Activated naive CD8-positive, alpha-beta T cell treated with anti-CD3 and anti-CD28 coated beads for 36 hours (primary cell): ENCODE measurements around the gene ETV6. TPM values are rescaled to one million over a fixed set of nuclear protein-coding genes. Genes with fewer than 3 reads are reported as not detected.

ENCODE experiments used
- DNase-seq: peaks from one replicate; pipeline ENCODE4 v3.0.0; 2021
- H3K27ac Mint-ChIP-seq: one replicate; pipeline ENCODE4 v1.8.0; 2022; ENCODE audit warnings: mild to moderate bottlenecking, moderate library complexity, mixed read lengths
- H3K27me3 Mint-ChIP-seq: one replicate; pipeline ENCODE4 v1.8.0; 2022; ENCODE audit warnings: mild to moderate bottlenecking, mixed read lengths
- H3K36me3 Mint-ChIP-seq: one replicate; pipeline ENCODE4 v1.8.0; 2021; ENCODE audit warnings: mild to moderate bottlenecking, mixed read lengths
- H3K4me1 Mint-ChIP-seq: one replicate; pipeline ENCODE4 v1.8.0; 2021; ENCODE audit warnings: mixed read lengths
- H3K4me3 Mint-ChIP-seq: one replicate; pipeline ENCODE4 v1.8.0; 2022; ENCODE audit warnings: mild to moderate bottlenecking, moderate library complexity, mixed read lengths
- H3K9me3 Mint-ChIP-seq: one replicate; pipeline ENCODE4 v1.8.0; 2022; ENCODE audit warnings: mixed read lengths
- total RNA-seq, 2 experiments: library from RNA; stranded (reverse); gene quantifications; one replicate each; pipeline ENCODE4 v1.2.3, GENCODE V29; 2021

Gene ETV6
- total RNA-seq, 2 experiments from 2014 or later = 21.6 to 23.7 TPM

DNA sequence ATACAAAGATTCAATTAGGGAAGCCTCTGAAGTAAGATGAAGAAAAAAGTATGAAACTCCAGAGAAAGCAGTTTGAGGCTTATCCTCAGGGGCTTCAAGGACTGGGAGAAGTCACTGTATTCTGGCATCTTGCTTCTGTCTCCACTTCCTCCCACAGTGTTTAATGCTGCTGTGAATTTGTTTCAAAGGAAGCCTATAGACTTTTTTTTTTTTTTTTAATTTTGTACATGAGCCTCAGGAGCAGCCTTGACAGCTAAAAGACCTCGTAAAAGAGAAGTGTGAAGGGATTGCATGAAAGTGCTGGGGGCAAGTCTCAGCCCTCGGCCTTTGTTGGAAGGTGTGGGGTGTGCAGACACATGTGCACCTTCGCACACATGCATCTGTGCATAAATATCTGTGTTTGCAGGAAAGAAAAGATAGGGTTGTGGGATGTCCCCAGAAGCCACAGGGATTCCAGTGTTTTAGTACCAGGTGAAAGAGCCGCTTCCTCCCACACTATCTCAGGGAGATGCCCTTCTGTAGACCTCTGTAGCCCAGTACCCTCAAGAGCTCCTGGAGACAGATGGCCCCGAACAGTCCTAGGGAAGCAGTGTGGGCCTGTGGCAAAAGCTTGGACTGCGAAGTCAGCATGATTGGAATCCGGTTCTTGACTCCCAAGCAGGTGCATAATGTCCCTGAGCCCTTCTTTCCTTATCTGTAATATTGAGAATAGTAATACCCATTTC is 227.8 kb downstream of the ETV6 start:
- DNase-seq = no peak
- Mint-ChIP-seq H3K9me3 (no peaks in the 10 kb centered on the region), H3K4me3 (no peak overlapping the region), H3K27me3 (no peaks in the 10 kb centered on the region), H3K4me1 (peaks cover 37% of the 10 kb centered on the region), H3K36me3 (peaks cover 41% of the 10 kb centered on the region), H3K27ac (no peak overlapping the region)

DNA sequence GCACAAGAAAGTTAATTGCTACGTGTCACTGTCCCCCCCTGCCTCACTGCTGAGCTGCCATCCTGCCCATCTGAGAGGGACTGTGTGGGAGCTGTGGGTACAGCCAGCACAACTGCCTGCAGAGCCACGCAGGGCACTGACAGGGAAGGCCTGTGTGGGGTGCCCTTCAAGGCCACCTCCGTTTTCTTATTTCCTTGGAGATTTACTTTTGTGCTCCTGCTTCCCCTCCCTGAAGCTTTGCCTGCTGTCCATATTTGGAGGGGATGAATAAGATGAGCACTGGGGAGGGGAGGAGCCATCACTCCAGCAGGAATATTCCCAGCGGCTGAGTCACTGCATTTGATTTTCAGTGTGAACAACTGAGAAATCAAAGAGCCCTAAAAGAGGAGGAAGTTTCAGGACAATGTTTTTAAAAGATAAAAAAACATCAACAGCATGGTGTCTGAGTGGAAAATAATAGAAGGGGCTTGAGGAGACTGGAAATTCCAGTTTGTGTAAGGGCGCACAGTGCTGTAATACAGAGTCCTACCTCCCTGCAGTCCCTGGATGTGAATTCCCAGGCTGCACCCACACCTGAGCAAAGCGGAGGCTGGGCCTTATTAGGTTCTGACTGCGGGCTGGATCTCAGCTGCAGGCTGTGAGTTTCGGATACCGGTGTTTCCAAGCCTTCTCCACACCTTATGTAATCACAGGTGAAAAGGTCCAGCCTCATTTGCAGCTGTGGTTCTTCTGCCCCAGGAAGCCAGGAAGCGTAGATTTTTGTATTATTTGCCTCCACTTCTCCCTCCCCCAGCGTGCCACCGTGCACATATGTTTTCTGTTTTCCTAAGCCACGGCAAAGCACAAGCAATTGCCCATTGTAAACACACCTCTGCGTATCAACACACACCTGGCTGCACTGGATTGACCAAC is 228.7 kb downstream of the ETV6 start:
- Mint-ChIP-seq H3K27me3 (no peaks in the 10 kb centered on the region), H3K36me3 (peaks cover 42% of the 10 kb centered on the region), H3K4me1 (peaks cover 34% of the 10 kb centered on the region), H3K9me3 (no peaks in the 10 kb centered on the region), H3K27ac (no peak overlapping the region), H3K4me3 (no peak overlapping the region)
- no peak for DNase-seq

DNA sequence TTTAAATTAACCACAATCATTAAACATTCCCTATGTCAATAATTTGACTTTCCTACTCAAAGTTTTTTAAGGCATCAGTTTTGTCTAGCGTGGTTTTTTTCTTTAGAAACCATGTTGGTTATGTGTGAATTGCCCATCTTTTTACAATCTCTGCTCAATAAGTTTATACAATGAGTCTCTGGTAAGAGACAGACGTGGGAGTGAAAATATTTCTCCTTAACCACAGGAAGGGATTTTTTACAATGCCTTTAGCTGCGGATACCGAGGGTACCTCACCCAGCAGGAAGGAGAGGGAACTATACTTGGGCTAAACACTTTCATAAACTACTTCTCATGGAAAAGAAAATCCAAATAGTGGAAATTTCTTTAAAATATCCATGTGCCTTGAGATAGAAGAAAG is 229.8 kb downstream of the ETV6 start:
- no peaks in the 10 kb centered on the region for H3K9me3 Mint-ChIP-seq
- H3K36me3 Mint-ChIP-seq = peaks cover 47% of the 10 kb centered on the region
- peaks cover 35% of the 10 kb centered on the region for H3K4me1 Mint-ChIP-seq
- H3K4me3 Mint-ChIP-seq = no peak overlapping the region
- no peak overlapping the region for H3K27ac Mint-ChIP-seq
- DNase-seq = no peak
- H3K27me3 Mint-ChIP-seq = no peaks in the 10 kb centered on the region

DNA sequence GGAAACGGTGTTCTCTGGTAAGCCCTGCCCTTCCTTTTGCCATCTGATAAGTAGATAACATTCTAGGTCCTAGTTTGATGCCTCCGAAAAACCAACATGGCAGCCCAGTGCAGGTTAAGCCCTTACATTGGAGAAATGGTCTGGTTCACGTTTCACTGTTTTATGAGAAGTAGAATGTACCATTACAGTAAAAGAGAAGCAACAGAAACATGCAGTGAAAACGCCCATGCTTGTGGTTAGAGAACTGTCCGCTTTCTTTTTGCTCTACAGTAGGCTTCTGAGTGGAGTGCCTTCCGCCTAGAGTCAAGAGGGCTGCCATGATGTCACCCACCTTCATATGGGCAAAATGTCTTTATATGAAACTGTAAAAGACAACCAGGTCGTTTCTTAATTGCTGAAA is 230.9 kb downstream of the ETV6 start:
- Mint-ChIP-seq H3K4me1 (peaks cover 29% of the 10 kb centered on the region), H3K27ac (no peak overlapping the region), H3K4me3 (no peak overlapping the region), H3K9me3 (no peaks in the 10 kb centered on the region), H3K27me3 (no peaks in the 10 kb centered on the region), H3K36me3 (peaks cover 45% of the 10 kb centered on the region)
- DNase-seq = no peak

DNA sequence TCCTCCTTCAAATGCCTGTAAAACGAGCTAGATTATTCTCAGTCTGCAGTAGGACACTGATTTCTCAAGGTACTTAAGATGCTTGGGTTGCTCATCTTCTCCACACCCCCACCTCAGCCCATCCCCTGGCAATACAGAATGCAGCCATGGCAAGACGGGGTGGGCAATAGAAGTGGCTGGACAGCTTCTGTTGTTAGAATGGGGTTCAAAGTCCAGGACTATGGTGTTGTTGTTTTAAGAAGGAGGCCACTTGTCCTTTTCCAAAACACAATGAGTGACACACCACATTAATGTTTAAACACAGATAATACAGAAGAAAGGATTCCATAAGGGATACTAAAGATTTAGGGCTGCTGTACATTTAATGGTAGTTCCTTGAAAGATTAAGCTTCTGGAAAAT is 232.4 kb downstream of the ETV6 start:
- H3K36me3 Mint-ChIP-seq = peaks cover 46% of the 10 kb centered on the region

DNA sequence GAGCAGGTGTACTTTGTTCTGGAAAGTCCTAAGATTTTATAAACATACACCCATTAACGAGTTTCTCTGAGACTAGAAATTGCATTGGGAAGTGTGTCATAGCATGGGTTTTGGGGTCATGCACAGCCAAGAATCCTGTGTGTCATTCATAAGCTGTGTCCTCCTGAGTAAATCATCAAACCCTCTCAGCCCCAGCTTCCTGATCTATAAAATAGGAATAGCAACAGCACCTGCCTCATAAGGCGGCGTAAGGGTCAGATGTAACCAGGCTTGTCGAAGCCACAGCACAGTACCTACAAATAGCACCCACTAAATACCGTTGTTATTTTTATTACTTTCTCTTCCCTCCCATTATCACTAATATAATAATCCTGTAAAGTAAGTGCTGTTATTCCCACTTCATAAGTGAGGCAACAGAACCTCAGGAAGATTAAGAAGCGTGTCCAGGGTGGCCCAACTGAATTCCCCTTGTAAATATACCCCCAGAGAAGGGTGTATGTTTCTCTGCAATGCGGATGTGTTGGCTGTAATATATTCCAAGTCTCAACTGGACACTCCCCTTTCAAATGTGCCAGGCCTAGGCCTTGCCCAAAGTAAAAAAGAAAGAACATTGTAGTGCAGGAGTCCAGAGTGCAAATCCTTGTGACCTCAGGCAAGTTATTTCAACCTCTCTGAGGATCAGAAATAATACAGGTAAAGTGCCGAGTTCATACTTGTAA is 233.0 kb downstream of the ETV6 start:
- no peaks in the 10 kb centered on the region for H3K9me3 Mint-ChIP-seq
- H3K4me3 Mint-ChIP-seq = no peak overlapping the region
- no peak overlapping the region for H3K27ac Mint-ChIP-seq
- no peaks in the 10 kb centered on the region for H3K27me3 Mint-ChIP-seq
- H3K4me1 Mint-ChIP-seq = peaks cover 8% of the 10 kb centered on the region
- H3K36me3 Mint-ChIP-seq = peaks cover 49% of the 10 kb centered on the region
- DNase-seq = no peak

More for the DNA sequence above, 232.4 kb downstream of the ETV6 start:
- no peaks in the 10 kb centered on the region for H3K27me3 Mint-ChIP-seq
- no peak overlapping the region for H3K27ac Mint-ChIP-seq
- no peaks in the 10 kb centered on the region for H3K9me3 Mint-ChIP-seq
- H3K4me1 Mint-ChIP-seq = peaks cover 14% of the 10 kb centered on the region
- no peak for DNase-seq
- no peak overlapping the region for H3K4me3 Mint-ChIP-seq

DNA sequence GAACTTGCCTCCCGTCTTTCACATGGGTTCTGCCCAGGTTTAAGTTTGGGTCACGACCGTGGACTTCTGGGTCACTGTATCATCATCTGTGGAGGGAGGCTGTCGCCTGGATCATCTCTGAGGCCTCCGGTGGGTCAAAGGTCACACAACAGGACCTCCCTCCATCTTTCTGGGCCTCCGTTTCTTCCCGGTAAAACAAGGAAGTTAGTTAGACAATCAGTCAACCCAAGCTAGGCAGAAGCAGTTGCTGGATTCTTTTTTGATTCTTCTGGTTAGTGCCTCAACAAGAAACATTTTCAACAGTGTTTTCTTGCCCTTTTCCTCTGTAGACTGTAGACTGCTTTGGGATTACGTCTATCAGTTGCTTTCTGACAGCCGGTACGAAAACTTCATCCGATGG is 234.6 kb downstream of the ETV6 start:
- H3K4me3 Mint-ChIP-seq = no peak overlapping the region
- no peak overlapping the region for H3K27ac Mint-ChIP-seq
- no peak for DNase-seq
- peaks cover 2% of the 10 kb centered on the region for H3K4me1 Mint-ChIP-seq
- no peaks in the 10 kb centered on the region for H3K27me3 Mint-ChIP-seq
- no peaks in the 10 kb centered on the region for H3K9me3 Mint-ChIP-seq
- peaks cover 61% of the 10 kb centered on the region for H3K36me3 Mint-ChIP-seq

DNA sequence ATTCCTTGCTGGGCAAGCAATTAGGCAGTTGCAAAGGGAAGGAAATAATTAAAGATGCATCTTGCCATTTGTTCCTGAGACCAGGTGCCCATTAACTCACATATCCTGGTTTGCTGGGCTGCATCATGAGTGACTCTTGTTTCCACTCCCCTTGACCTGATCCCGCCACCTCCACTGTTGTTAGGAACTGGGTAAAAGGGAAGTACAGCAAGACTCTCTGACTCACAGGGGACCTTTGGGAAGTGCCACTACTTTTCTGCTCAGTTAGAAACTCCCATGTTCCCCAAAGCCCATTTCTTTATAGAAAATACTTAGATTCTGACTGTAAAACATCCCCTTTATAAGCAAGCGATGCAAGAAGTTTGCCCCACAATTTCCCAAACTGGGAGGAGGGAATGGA is 235.2 kb downstream of the ETV6 start:
- no peak overlapping the region for H3K4me3 Mint-ChIP-seq
- no peaks in the 10 kb centered on the region for H3K9me3 Mint-ChIP-seq
- no peak for DNase-seq
- H3K36me3 Mint-ChIP-seq = peaks cover 61% of the 10 kb centered on the region
- H3K4me1 Mint-ChIP-seq = peaks cover 2% of the 10 kb centered on the region
- no peak overlapping the region for H3K27ac Mint-ChIP-seq
- H3K27me3 Mint-ChIP-seq = no peaks in the 10 kb centered on the region

DNA sequence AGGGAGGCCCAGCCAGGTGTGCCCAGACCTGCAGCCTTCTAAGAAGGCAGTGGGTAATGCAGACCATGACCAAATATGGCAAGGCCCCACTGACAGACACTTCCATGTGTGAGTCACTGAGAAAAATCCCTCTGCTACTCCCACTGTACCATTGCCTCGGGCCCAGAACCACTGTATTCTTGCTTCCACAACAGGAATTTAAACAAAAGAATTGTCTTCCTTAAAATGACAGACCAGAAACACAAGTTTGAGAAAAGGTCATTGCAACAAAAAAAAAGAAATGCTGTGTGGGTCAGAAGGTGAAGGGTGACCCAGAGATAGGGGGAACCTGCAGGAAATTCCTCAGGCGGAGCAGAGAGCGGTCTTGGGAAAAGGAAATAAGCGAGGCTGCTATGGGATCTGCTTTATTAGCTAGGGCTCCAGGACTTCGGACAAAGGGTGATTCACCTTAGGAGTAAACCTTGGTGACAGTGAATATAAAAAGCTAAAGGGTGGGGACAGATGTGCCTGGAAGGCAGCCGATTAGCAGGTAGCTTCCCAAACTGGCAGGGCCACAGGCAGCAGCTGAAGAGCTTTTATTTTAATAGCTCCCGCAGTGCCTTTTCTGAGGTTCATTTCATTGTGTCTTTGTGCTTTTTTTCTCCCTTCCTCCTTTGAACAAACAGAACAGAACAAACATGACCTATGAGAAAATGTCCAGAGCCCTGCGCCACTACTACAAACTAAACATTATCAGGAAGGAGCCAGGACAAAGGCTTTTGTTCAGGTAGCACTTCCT is 236.0 kb downstream of the ETV6 start:
- no peak overlapping the region for H3K27ac Mint-ChIP-seq
- peaks cover 57% of the 10 kb centered on the region for H3K36me3 Mint-ChIP-seq
- H3K4me1 Mint-ChIP-seq = peaks cover 2% of the 10 kb centered on the region
- no peak overlapping the region for H3K4me3 Mint-ChIP-seq
- H3K9me3 Mint-ChIP-seq = no peaks in the 10 kb centered on the region
- DNase-seq = no peak
- no peaks in the 10 kb centered on the region for H3K27me3 Mint-ChIP-seq

DNA sequence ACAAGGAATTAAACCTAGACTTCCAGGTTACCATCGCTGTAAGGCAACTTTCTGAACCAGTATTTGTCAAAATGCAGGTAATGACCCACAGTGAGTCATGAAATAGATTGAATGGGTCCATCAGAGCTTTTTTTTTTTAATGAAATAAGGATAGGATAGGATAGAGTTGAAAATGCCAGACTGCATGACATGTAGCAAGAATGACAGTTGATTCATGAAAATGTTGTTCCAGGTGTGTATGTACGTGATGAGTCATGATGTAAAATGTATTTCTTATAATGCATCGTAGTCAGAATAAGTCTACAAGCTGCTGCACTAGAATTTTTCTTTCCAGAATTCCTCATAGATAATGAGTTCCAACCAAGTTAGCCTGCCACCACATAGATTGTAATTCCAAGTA is 236.9 kb downstream of the ETV6 start:
- H3K36me3 Mint-ChIP-seq = peaks cover 55% of the 10 kb centered on the region
- no peaks in the 10 kb centered on the region for H3K27me3 Mint-ChIP-seq
- H3K4me3 Mint-ChIP-seq = no peak overlapping the region
- DNase-seq = no peak
- no peaks in the 10 kb centered on the region for H3K9me3 Mint-ChIP-seq
- H3K4me1 Mint-ChIP-seq = peaks cover 2% of the 10 kb centered on the region
- H3K27ac Mint-ChIP-seq = no peak overlapping the region

DNA sequence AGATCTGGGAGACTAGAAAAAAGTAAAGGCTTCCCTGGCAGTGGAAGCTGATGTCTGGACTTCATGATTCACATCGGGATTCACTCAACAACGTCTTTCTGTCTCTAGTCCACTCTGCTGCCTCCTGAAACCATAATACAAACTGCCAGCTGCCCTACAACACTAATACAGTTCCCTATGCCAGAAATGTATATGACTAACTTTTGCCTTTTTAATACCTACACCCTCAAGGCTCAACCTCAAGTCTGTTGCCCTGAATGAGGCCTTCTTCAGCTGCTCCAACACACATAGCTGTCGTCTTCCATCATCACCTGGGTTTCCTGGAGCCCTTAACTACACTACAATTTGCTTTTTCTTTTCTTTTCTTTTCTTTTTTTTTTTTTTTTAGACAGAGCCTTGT is 238.6 kb downstream of the ETV6 start:
- Mint-ChIP-seq H3K27ac (no peak overlapping the region), H3K4me1 (peaks cover 2% of the 10 kb centered on the region), H3K4me3 (no peak overlapping the region), H3K36me3 (peaks cover 58% of the 10 kb centered on the region), H3K27me3 (no peaks in the 10 kb centered on the region), H3K9me3 (no peaks in the 10 kb centered on the region)
- DNase-seq = no peak

DNA sequence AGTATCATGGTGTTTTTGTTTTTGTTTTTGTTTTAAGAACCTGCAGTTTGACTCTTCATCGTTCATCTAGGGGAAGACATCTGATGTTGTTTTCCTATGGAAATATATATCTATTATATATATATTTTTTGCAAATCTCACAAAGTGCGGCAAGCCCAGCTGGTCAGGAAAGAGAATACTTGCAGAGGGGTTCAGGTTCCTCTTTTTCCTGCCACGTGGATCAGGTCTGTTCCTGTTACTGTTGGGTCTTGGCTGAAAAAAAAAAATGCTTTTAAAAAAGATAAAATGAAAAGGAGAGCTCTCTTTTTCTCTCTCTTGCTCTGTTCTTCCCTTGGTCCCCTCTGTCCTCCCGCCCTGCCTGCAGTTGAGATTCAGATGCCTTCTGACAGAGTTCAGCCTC is 241.9 kb downstream of the ETV6 start:
- Mint-ChIP-seq H3K27ac (no peak overlapping the region), H3K4me1 (peaks cover 17% of the 10 kb centered on the region), H3K9me3 (no peaks in the 10 kb centered on the region), H3K27me3 (no peaks in the 10 kb centered on the region), H3K36me3 (peaks cover 53% of the 10 kb centered on the region), H3K4me3 (no peak overlapping the region)
- DNase-seq = no peak

DNA sequence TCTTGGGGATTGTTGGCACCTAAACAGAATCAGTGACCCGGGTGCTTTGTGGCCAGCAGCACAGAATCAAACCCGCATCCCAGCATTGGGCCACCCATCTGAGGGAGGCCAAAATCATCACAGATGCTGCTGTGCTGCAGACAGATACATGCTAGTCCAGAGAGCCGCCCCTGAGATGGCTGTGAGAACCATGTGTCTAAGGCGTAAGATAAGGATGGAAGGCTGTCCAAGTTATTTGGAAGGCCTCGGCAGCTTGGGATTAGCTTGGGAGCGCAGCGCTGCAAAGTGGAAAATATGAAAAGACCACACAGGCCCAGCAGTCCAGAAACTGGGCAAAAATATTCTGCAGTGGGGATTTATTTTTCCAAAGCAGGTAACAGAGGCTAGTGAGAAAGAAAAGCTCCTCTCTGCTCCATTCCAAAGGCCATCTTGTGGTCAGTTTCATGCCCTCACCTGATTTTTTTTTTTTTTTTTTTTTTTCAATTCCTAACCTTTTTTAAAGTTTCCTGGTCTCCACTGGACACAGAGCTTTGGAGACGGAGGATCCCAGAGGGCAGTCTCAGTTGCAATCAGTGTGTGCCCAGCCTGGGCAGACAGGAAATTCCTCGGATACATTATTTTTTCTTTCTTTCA is 242.4 kb downstream of the ETV6 start:
- Mint-ChIP-seq H3K36me3 (peaks cover 47% of the 10 kb centered on the region), H3K4me1 (peaks cover 17% of the 10 kb centered on the region), H3K4me3 (no peak overlapping the region), H3K27ac (no peak overlapping the region), H3K27me3 (no peaks in the 10 kb centered on the region), H3K9me3 (no peaks in the 10 kb centered on the region)
- no peak for DNase-seq

DNA sequence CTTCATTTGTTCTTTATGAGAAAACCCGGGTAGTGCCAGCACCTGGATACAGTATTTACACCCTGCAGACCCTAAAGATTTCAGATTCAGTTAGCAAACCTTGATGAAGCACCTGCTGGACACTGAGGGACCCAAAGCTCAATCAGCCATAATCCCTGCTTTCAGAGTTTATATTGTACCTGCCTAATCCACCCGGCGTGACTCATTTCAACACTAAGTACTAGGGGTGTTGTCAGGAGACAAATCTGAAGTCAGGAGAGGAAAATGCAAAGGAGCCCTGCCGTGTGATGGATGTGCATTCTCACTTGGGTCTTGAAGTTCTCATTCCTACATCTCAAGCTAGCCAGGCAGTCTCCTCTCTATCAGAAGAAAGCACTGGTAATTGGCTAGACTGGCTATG is 244.5 kb downstream of the ETV6 start:
- H3K36me3 Mint-ChIP-seq = peaks cover 31% of the 10 kb centered on the region
- H3K4me1 Mint-ChIP-seq = peaks cover 22% of the 10 kb centered on the region
- no peak overlapping the region for H3K27ac Mint-ChIP-seq
- DNase-seq = no peak
- H3K27me3 Mint-ChIP-seq = peaks cover 11% of the 10 kb centered on the region
- no peaks in the 10 kb centered on the region for H3K9me3 Mint-ChIP-seq
- no peak overlapping the region for H3K4me3 Mint-ChIP-seq
